Measurements from ENCODE around the gene KDELR3. TPM values are rescaled to one million over a fixed set of nuclear protein-coding genes. Genes with fewer than 3 reads are reported as not detected.

KDELR3 gene
- total and polyA plus RNA-seq, 7 donors = 0.53 to 1.9 (median 0.95) TPM

- DNase-seq = no peak
- TF ChIP-seq CTCF (IDR thresholded peaks at IDR 0.05) = no peak
- intact Hi-C loops (cut with DNase I) = no loop called here
- Histone ChIP-seq H3K27me3 (ENCODE audit: insufficient read depth in 3 of 3, low read length in 2 of 3) (no peaks in the 10 kb centered on the region), H3K9me3 (no peaks in the 10 kb centered on the region), H3K36me3 (ENCODE audit: insufficient read depth in 1 of 2, low read depth in 1 of 2) (no peaks in the 10 kb centered on the region), H3K4me3 (no peak overlapping the region), H3K27ac (no peak overlapping the region), H3K4me1 (no peaks in the 10 kb centered on the region)
- 77 to 83% (median 77%) methylated on average over 12 of the region's 12 CpGs for WGBS, 3 donors
- no peak for ATAC-seq
These were observed 36.5 kb upstream of the KDELR3 start for GRCh38 chr22:38431266-38432010.

- no peak overlapping the region for H3K4me3 ChIP-seq
- intact Hi-C loops (cut with DNase I) = no loop called here
- no peak overlapping the region for H3K27ac ChIP-seq
- no peaks in the 10 kb centered on the region for H3K36me3 ChIP-seq (ENCODE audit: insufficient read depth in 1 of 2, low read depth in 1 of 2)
- no peaks in the 10 kb centered on the region for H3K4me1 ChIP-seq
- ATAC-seq (no peak), DNase-seq (no peak)
- no peaks in the 10 kb centered on the region for H3K9me3 ChIP-seq
- no peaks in the 10 kb centered on the region for H3K27me3 ChIP-seq (ENCODE audit: insufficient read depth in 3 of 3, low read length in 2 of 3)
- 100% methylated on average over 1 of the region's 1 CpG for WGBS, 3 donors
- TF ChIP-seq CTCF (IDR thresholded peaks at IDR 0.05) = no peak
These were observed 35.6 kb upstream of the KDELR3 start for GRCh38 chr22:38432264-38432663.

GRCh38 chr22:38433871-38434270 is 34.0 kb upstream of the KDELR3 start:
- DNase-seq (no peak), ATAC-seq (no peak)
- intact Hi-C loops (cut with DNase I) = no loop called here
- peaks cover 0 to 5% (median 0%) of the 10 kb centered on the region in 3 donors for H3K27me3 ChIP-seq (ENCODE audit: insufficient read depth in 3 of 3, low read length in 2 of 3)
- no peaks in the 10 kb centered on the region for H3K36me3 ChIP-seq (ENCODE audit: insufficient read depth in 1 of 2, low read depth in 1 of 2)
- H3K4me3 ChIP-seq = no peak overlapping the region
- no peak overlapping the region for H3K27ac ChIP-seq
- TF ChIP-seq CTCF (IDR thresholded peaks at IDR 0.05) = no peak
- 73 to 81% (median 77%) methylated on average over 8 of the region's 8 CpGs for WGBS, 3 donors
- no peaks in the 10 kb centered on the region for H3K4me1 ChIP-seq
- H3K9me3 ChIP-seq = no peaks in the 10 kb centered on the region

GRCh38 chr22:38435010-38435409 is 32.9 kb upstream of the KDELR3 start:
- WGBS, 3 donors = 73 to 80% (median 75%) methylated on average over 4 of the region's 4 CpGs
- no peak overlapping the region for H3K27ac ChIP-seq
- H3K36me3 ChIP-seq (ENCODE audit: insufficient read depth in 1 of 2, low read depth in 1 of 2) = no peaks in the 10 kb centered on the region
- H3K27me3 ChIP-seq (ENCODE audit: insufficient read depth in 3 of 3, low read length in 2 of 3) = peaks cover 0 to 11% (median 0%) of the 10 kb centered on the region in 3 donors
- H3K4me1 ChIP-seq = no peaks in the 10 kb centered on the region
- H3K4me3 ChIP-seq = no peak overlapping the region
- no peak for DNase-seq
- intact Hi-C loops (cut with DNase I) = no loop called here
- no peak for ATAC-seq
- TF ChIP-seq CTCF (IDR thresholded peaks at IDR 0.05) = no peak
- no peaks in the 10 kb centered on the region for H3K9me3 ChIP-seq

GRCh38 chr22:38435965-38436364 is 31.9 kb upstream of the KDELR3 start:
- no peak overlapping the region for H3K4me3 ChIP-seq
- DNase-seq = no peak
- H3K4me1 ChIP-seq = no peaks in the 10 kb centered on the region
- H3K36me3 ChIP-seq (ENCODE audit: insufficient read depth in 1 of 2, low read depth in 1 of 2) = no peaks in the 10 kb centered on the region
- no peaks in the 10 kb centered on the region for H3K9me3 ChIP-seq
- no peak for TF ChIP-seq CTCF (IDR thresholded peaks at IDR 0.05)
- no peak overlapping the region for H3K27ac ChIP-seq
- 44 to 45% (median 45%) methylated on average over 4 of the region's 4 CpGs for WGBS, 3 donors
- intact Hi-C loops (cut with DNase I) = no loop called here
- H3K27me3 ChIP-seq (ENCODE audit: insufficient read depth in 3 of 3, low read length in 2 of 3) = peaks cover 0 to 19% (median 2%) of the 10 kb centered on the region in 3 donors
- ATAC-seq = no peak

All from psoas muscle (tissue), 8 donors.